Medulla oblongata (tissue), 1 donor: ENCODE data around the gene IDS.
"Not testable (repeated sequence)": the region's sequence is repeated elsewhere in the genome, so short reads cannot be mapped to it uniquely, and the experiment has no call there.

Experiments used
- DNase-seq: peaks from one replicate; pipeline ENCODE4 v3.0.0-alpha.2; 2015; ENCODE audit errors: extremely low spot score

Gene IDS

DNA sequence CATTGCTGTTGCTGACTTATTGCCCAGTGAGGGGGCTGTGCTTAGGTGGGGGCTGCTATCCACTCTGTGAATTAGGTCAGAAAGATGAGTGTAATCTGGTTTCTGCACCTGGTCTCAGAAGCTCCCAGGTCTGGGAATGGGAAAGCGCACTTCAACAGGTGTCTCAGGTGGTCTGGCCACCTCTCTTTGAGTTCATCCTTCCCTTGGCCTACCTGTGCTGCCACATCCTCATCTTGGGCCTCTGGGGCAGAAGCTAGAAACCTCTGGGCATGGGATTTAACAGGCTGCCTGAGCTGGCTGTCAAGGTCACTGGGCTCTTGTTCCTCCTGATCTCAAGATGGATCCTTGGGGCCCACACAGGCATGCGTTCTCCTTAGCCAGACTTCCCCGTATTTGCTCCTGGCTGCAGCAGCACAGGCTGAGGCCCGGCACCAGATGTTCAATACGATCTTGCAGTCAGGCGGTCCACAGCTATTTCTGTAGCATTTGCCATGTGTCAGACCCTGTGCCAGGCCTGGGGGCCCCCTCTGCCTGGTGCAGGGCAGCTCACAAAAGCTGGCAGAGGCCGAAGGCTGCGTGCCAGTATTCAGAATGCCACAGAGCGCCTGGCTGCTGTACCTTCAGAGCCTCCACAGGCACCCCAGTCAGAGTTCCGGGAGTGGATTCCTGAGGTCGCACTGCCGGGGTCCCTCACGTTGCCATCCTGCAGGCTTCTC lies 21.4 kb upstream of the IDS start:
- DNase-seq, result not testable (repeated sequence)

DNA sequence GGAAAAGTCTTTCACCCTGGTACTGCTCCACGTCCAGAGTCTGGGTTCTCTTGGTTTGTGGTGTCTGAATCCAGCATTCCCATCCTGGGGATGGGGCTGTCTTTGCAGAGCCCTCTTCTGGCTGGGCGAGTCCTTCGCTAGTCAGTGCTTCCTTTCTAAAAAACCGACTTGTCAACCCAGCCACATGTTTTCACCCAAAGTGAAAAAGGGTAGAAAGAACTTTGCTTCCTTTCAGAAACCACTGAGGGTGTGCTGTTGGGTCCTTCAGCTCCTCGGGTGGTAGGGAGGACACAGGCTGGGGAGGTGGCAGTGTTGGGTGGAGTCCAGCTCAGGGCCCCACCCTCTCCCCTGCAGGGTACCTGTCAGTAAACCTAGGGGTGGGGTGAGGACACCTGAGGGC lies 20.8 kb upstream of the IDS start:
- not testable (repeated sequence) for DNase-seq

DNA sequence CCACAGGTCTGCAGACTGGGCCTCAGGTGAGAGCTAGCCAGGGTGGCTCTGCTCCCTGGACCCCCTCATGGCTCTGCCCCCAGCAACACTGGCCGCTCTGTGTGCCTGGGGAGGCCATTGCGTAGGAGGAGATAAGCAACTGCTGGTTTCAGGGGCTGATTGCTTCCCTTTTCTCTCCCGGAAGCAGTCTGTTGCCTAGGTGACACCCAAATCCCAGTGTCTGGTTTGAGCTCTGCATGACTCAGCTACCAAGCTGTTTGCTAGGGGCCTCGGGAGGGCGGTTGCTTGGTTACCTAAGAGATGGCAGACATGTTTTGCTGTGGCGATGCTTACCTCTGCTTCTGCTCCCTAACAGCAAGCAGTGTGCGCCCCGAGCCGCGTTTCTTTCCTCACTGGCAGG lies 20.3 kb upstream of the IDS start:
- DNase-seq, result not testable (repeated sequence)

DNA sequence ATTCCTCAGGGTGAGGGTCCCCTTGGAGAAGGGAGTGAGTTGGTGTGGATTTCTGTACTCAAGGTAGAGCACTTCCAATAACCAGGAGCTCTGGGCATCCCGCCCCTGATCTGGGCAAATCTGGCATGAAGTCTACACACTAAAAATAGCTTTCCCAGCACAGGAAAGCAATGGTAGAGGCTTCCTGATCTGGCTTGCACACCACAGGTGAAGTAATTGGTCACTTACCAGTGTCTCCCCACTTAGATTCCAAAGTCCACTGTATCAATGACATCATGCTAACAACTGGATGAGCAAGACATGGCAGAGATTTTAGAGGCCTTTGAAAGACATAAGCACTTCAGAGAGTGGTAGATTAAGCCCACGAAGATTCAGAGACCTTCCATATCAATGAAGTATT lies 17.8 kb upstream of the IDS start:
- DNase-seq, result no peak

DNA sequence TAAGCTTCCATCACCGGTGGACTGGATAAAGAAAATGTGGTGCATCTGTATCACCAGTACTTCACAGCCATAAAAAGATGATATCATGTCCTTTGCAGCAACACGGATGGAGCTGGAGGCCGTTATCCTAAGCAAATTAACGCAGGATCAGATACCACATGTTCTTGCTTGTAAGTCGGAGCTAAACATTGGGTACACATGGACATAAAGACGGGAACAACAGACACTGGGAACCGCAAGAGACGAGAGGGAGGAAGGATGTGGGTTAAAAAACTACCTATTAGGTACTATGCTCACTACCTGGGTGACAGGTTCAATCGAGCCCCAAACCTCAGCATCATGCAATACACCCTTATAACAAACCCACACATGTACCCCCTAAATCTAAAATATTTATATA lies 16.3 kb upstream of the IDS start:
- no peak for DNase-seq

DNA sequence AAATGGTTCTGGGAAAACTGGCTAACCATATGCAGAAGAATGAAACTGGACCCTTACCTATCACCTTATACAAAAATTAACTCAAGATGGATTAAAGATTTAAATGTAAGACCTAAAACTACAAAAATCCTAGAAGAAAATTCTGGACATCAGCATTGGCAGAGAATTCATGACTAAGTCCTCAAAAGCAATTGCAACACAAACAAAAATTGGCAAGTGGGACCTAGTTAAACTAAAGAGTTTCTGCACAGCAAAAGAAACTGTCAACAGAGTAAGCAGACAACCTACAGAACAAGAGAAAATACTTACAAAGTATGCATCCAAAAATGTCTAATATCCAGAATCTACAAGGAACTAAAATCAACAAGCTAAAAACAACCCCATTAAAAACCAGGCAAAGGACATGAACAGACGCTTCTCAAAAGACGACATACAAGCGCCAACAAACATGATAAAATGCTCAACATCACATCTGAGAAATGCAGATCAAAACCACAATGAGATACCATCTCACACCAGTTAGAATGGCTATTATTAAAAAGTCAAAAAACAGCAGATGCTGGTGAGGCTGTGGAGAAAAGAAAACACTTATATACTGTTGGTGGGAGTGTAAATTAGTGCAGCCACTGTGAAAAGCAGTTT lies 15.7 kb upstream of the IDS start:
- not testable (repeated sequence) for DNase-seq

DNA sequence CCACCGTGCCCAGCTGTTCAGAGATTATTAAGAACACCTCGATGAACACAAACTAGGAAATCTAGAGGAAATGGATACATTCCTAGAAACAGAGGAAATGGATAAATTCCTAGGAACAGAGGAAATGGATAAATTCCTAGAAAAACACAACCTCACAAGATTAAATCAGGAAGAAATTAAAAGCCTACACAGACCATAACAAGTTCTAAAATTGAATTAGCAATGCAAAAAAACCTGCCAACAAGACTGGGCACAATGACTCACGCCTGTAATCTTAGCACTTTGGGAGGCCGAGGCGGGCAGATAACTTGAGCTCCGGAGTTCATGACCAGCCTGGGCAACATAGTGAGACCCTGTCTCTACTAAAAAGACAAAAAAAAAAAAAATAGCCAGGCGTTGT lies 13.1 kb upstream of the IDS start:
- DNase-seq, result no peak

DNA sequence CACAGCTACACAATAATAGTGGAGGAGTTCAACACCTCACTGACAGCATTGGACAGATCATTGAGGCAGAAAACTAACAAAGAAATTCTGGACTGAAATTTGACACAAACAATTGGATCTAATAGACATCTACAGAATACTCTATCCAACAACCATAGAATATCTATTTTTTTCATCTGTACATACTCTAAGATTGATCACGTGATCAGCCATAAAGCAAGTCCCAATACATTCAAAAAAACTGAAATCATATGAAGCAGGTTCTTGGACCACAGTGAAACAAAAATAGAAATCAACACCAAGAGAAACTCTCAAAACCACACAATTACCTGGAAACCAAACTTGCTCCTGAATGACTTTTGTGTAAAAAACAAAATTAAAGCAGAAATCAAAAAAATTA lies 12.2 kb upstream of the IDS start:
- DNase-seq, result no peak

DNA sequence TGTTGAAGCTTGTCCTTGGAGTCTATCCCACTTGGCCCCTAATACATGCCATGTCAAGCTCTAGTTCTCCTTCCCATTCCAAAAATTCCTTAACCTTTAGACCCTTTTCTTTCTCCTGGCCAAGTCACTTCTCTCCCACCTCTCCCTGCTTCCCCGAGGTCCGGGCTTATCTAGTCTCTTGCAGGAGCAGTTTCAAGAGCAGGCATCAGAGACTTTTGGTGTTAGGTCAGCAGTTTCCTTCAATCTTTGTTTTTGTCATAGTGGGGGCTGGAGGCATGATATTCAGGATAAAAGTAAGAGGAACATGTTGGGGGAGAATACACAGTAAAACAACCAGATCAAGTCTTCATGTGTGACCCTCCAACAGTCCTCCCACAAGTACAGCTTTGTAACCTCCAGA lies 11.5 kb upstream of the IDS start:
- no peak for DNase-seq

DNA sequence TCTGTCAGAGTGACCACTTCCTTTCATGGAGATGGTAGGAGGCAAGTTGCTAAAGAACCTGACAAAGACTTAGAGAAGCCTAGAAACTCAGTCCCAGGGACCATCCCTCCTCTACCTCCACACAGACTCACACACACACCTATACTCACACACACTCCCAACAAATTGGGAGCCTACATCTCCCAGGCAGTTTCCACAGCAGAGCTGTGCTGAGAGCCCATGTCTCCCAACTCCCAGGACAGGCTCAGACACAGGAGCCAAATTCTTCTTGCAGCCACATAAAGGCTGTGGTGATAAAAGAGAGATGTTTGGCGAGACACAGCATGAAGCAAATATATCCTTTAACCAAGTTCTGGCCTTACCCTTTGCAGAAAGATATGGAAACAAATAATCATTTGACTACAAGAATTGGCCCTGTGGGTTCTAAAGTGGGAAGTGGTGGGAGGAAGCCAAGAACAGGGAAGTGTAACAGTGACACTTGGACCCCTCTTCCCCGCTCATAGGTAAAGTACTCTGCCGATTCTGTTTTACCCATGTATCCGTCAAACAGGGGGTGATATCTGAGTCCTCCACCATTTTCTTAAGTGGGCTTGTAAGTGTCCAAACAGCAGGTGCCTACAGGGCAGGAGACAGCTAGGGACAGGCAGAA lies 11.0 kb upstream of the IDS start:
- no peak for DNase-seq

DNA sequence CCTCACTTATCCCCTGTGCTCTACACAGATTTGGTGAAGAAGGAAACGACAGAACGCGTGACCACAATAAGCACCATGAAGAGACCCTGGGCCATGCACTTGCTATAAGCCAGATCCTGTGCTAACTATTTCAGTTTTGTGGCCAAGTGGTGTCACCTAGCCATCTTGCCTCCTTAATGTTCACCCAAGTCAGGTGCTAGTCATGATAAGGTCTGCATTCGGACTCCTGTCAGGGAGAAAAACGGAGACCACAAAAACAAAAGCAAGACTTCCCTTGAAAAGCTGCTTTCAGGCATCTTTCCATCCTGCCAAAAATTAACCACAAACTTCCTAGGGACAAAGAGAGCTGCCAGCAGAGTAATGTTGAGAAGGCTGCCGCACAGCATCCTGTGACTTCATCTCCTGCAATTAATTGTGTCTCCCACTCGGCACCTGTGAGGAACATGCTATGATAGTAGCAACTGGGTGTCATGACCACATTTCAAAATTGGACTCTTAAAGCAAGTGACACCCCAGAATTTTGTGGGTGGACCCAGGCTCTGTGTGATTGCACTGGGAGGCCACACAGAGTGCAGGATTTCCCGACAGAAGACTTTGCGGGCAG lies 8.8 kb upstream of the IDS start:
- no peak for DNase-seq

DNA sequence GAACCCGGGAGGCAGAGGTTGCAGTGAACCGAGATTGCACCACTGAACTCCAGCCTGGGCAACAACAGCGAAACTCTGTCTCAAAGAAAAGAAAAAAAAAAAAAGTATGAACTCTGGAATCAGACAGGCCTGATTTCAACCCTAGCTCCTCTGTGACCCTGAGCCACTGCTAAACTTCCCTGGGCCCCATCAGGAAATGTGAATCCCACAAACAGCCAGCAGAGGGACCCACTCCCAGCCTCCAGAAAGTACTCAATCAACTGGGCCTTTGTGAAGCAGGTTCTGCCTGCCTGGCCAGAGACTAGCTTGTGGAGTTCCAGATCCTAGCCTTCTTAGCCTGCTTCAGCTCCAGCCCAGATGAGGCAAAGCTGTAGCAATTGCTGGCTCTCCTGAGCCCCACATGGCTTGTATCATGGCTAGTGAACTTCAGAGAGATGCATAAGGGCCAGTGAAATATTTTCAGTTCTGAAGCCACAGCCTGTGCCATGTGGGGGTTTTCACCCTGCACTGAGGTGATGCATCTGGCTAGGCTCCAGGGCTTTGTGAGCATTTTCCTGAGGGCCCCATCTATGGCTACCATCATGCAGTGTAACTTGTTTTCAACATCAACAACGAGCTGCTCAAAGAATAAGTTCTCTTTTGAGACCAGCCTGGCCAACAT lies 7.2 kb upstream of the IDS start:
- DNase-seq, result peak; percentile 78

DNA sequence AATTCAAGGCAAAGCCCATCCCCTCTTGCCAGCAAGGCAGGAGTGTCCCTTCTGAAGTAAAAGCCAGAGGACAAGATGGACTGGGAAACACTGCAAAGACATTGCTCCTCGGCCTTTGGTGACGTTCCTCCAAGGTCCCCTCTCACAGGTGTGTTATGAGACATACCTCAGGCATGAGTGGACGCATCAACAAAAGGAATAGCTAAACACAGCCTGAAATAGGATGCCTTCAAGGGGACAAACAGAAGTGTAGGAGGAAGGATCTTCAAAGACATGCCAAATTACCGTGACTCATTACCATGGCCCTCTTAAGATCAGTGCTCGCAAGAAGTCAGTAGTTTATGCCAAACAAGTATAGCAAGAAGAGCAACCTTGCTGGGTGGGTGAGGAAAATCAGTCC lies 6.0 kb upstream of the IDS start:
- DNase-seq, result no peak

DNA sequence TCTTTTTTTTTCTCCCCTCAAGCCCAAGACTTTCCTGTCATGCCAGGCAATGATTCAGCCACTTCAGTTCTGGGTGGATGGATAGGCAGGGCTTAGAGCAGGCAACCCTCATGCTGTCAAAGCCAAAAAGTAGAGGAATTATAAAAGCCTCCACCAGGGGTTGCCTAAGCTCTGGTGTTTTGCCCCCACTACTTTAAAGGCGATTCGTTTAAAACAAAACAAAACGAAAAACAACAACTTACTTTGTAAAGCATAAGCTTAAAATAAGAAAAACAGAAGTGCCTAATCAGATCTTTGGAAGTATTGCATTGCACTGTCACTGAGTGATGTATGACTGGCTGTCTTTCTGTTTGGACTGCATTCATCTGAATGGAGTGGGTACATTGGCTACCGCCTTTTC lies 5.3 kb upstream of the IDS start:
- DNase-seq, result no peak

DNA sequence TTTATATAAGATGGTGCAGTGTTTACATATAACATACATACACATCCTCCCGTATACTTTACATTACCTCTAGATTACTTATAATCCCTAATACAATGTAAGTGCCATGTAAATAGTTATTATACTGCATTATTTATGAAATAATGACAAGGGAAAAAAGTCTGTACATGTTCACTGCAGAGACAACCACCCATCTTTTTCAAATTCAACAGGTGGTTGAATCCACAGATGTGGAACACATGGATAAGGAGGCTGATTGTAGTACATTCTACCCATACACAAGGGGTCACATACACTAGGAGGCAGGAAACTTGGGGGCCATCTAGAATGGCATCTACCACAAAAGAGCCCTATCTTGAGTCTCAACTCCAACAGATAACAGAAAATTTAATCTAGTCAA lies 3.4 kb upstream of the IDS start:
- DNase-seq, result no peak

DNA sequence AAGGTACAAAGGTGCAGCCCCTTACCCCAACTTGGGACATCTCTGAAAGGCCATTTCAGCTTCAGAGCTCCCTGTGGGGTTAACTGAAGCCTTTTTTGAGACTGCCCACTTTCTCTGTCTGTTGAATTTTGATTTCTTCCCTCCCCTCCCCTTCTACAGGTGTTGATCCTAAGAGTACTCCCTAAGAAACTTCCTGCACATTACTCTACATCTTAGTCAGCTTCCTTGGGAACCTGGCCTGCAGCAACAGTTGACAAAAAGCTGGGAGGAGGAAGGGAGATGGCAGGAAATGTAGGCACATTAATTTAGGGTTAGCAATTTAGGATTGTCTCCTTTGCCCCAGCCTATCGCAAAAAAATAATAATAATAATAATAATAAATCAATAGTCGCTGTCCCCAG lies 1.2 kb upstream of the IDS start:
- no peak for DNase-seq

DNA sequence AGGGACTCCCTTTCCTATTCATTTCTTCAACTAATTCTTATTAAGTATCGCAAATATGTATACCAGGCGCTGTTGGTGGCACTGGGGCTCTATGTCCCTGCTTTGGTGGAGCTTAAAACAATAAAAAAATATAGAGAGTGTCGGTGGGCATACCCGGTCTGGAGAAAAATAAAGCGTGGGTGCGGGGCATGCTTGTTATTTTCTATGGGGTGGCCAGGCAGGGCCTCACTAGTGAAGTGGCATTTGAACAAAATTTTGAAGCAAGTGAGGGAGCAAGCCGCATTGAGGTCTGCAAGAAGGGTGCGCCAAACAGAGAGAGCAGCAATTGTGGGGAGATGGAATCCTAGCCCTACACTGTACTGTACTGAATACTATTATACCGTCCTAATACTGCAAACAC lies 565 bp upstream of the IDS start:
- DNase-seq, result no peak

DNA sequence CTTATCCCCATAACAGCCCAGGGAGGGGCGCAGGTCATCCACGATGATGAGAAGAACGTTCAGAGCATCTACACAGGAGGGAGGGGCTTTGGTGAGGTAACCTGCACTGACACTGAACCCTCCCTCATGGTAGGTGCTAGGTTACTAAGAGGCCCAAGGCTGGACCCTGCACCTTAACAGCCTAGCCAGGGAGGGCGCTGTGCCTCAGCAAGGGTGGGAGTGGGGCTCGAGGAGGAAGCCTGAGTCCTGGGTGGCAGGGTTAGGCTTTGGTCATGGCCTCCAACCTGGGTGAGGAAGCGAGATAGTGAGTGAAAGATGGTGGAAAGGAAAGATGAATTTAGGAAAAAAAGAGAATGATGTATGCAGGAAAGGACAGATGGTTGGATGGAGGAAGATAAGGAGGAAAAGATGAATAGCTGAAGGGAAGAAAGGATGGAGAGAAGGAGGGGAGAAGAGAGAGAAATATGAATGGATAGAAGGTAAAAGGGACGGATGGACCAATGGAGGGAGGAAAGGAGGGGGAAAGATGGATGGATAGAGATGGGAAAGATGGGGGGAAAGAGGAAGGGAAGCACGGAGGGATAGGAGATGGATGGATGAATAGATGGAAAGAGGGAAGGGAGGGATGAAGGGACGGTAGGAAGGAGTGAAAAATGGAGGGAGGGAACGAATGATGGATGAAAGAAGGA lies 736 bp downstream of the IDS start:
- DNase-seq, result no peak

DNA sequence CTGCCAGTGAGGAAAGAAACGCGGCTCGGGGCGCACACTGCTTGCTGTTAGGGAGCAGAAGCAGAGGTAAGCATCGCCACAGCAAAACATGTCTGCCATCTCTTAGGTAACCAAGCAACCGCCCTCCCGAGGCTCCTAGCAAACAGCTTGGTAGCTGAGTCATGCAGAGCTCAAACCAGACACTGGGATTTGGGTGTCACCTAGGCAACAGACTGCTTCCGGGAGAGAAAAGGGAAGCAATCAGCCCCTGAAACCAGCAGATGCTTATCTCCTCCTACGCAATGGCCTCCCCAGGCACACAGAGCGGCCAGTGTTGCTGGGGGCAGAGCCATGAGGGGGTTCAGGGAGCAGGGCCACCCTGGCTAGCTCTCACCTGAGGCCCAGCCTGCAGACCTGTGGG lies 1.7 kb downstream of the IDS start:
- not testable (repeated sequence) for DNase-seq

DNA sequence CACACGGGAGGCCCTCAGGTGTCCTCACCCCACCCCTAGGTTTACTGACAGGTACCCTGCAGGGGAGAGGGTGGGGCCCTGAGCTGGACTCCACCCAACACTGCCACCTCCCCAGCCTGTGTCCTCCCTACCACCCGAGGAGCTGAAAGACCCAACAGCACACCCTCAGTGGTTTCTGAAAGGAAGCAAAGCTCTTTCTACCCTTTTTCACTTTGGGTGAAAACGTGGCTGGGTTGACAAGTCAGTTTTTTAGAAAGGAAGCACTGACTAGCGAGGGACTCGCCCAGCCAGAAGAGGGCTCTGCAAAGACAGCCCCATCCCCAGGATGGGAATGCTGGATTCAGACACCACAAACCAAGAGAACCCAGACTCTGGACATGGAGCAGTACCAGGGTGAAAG lies 2.2 kb downstream of the IDS start:
- not testable (repeated sequence) for DNase-seq

DNA sequence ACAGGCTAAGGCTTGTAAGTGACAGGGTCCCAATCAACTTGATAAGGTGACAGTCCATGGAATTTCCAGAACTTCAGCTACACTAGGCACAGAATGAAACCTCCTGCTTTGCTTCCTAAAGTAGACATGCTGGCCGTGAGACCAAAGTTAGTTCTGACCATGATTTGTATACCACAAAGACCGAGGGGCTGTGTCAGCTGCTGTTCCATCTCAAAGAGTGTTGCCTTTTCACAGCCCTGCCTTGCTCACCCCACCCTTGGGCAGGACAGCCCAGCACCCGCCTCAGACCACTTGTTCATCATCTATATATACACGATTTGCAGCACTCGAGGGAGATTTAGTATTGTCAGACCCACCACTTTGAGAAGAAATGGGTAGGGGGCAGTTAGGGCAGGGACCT lies 5.3 kb downstream of the IDS start:
- DNase-seq, result no peak

DNA sequence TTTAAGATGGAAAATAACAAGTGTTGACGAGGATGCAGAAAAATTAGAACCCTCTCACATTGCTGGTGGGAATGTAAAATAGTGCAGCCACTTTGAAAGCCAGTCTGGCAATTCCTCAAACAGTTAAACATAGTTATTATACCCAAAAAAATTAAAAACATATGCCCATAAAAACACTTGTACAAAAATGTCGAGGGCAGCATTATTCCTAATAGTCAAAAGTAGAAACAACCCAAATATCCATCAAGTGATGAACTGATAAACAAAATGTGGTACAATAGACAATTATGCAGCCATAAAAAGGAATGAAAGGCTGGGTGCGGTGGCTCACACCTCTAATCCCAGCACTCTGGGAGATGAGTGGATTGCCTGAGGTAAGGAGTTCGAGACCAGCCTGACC lies 6.3 kb downstream of the IDS start:
- DNase-seq, result no peak
